Activated CD4-positive, alpha-beta T cell treated with anti-CD3 and anti-CD28 coated beads, Interleukin-2, amount 50 U/mL, for 24 hours (primary cell): ENCODE data around the gene C19orf18.
A peak's percentile ranks its signal among the peaks of the same experiment; 100 is the strongest.

Experiments used
- DNase-seq, 2 donors: peaks; one replicate each; pipeline ENCODE4 v3.0.0-alpha.2; 2020; ENCODE audit warnings: low read depth in 1 of 2, low spot score in 1 of 2

The C19orf18 gene

DNA sequence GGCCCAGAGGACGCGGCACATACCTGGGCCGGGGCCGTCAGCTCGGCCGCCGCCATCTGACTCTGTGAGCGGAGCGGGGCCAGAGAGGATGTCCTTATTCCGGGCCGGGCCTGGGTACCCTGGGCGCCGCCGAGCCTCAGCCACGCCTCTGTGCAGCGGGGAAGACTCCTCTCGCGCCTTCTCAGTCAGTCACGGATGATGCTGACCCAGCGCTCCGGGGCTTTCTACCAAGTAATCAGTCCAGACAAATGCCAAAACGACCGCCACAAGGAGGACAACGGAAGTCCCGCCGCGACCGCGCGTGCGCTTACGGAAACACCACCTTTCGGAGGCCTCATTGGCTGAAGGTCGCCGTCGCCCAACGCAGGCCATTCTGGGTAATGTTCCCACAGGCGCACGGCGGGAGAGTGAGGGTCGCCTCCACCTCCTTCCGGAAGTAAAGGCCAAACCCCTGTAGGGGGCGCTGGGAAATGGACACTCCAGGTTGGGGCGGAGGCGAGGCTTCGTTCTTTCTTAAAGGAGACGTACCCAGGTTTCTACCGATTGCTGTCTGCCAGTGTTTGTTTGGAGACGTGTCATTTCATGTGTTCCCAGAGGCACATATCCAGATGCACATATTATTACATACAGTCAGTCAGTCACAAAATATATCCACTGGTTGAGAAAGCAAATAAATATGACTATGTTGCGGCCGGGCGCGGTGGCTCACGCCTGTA, 26.8 kb downstream of the C19orf18 start, which contains the start of gene ZNF256:
ZNF256 (minus strand) TSS at position 288 of the 716 bp plus-strand sequence; CDS start at position 56, 232 bp downstream.
- DNase-seq: peak; percentile 79 to 91

GRCh38 chr19:57947088-57947418, 27.3 kb downstream of the C19orf18 start:
- DNase-seq: no peak

- DNase-seq: no peak
Observed at GRCh38 chr19:57946316-57946715, 28.0 kb downstream of the C19orf18 start.

DNA sequence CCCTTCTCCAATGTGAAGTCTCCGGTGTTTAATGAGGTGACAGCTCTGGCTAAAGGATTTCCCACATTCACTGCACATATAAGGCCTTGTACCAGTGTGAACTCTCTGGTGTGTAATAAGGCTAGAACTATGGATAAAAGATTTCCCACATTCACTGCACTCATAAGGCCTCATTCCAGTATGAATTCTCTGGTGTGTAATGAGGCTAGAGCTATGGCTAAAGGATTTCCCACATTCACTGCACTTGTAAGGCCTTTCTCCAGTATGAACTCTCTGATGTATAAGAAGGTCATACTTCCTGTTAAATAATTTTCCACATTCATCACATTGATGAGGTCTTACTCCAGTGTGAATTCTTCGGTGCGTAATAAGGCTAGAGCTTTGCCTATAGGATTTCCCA, 32.7 kb downstream of the C19orf18 start:
- no peak for DNase-seq

- no peak for DNase-seq
Observed at GRCh38 chr19:57935731-57936130, 38.6 kb downstream of the C19orf18 start.

DNA sequence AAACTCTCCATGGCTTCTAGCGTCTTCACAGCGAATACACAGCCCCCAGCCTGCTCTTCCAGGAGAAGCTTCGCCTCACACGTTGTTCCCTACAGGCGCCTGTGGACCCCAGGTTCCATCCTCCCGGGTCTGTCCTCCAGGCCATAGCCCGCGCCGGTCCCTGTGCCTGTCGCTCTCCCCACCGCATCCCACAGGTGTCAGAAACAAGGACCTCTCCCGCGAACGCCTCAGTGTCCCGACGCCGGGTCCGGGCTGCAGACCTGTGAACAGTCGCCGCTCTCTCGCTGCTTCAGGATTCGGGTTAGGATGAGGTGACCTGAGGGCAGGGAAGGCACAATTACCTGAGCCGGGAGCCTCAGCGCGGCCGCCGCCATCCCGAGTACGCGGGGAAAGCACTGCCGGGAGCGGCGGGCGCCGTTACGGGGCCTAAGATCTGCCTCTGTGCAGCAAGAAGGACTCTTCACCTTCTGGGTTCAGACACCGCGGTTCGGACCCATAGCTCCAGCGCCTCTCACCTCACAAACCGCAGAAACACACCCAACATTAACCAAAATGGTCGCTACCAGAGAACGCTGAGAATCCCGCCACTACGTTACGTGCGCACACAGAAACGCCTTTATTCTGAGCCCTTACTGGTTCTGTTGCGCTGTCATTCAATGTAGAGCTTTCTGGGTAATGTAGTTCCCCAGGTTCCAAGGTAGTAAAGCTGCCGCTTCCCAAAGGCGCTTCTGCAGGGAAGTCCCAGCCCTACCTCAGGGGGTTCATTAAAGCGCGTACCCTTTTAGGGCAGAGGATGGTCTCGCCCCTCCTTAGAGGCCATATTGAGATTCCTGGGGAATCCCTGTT, 39.3 kb downstream of the C19orf18 start, which contains the start of gene ZNF418:
ZNF418 (minus strand) TSS at position 583 of the 846 bp plus-strand sequence. CDS start 1,580 bp downstream, outside the sequence.
- DNase-seq: peak; percentile 1 to 21

DNA sequence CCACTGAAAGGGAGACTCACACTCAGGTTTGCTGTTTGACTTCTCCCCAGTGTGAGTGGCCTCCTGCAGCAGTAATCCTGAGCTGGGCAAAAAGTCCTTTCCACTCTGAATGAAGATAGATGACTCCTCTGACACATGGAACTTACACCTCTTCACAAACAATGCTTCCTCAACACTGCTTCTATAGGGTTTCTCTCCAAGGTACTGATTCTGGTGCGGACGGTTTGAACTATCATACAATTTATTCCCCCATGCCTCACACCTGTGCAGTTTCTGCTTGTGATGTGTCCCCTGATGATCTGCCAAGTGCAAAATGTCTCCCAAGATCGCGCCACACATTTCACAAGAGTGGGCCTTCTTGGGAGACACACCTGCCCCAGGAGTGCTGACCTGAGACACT, 46.7 kb downstream of the C19orf18 start:
- no peak for DNase-seq

DNA sequence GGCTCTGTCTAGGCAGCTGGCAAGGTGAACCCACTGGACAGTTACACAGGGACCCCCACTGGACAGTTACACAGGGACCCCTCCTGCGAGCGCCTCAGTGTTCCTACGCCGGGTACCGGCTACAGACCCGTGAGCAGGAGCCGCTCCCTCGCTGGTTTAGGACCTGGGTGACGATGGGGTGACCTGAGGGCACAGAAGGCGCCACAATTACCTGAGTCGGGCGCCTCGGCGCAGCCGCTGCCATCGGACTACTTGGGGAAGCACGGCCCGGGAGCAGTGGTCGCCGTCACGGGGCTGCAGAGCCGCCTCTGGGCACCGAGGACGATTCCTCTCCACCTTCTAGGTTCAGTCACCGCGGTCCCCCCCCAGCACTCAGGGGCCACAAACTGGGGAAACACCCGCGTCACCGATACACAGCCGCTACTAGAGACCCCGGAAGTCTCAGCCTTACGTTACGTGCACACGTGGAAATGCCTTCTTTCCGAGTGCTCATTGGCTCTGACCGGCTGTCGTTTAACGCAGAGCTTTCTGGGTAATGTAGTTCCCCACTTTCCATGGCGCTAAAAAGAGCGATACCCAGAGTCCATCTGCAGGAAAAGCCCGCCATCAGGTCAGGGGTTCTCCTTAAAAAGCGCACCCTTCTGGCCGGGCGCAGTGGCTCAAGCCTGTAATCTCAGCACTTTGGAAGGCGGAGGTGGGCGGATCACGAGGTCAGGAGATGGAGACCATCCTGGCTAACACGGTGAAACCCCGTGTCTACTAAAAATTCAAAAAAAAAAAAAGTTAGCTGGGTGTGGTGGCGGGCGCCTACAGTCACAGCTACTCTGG, 58.0 kb downstream of the C19orf18 start, which contains the start of gene ZNF417:
ZNF417 (minus strand) TSS at position 425 of the 828 bp plus-strand sequence; CDS start at position 244, 181 bp downstream.
- DNase-seq: peak; percentile 60 to 87

DNA sequence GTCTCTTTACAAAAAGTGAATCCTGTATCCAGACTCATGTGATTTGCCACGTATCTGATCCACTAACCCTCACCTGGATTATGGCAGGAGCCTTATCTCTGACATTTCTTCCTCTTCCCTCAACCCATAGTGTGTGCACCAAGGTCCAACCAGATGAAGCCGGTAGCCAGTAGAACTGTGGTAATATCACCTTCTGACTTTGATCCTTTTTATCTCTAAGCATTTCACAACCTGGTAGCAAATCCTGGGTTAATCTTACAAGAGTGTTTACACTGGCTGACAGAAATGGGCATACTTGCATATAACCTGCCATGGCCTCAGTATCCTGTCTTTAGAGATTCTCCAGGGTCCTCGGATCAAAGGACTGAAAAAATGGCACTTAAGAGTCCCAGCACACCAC, 59.8 kb downstream of the C19orf18 start:
- DNase-seq: no peak
